ENCODE data around the gene ATAD1.

DNA sequence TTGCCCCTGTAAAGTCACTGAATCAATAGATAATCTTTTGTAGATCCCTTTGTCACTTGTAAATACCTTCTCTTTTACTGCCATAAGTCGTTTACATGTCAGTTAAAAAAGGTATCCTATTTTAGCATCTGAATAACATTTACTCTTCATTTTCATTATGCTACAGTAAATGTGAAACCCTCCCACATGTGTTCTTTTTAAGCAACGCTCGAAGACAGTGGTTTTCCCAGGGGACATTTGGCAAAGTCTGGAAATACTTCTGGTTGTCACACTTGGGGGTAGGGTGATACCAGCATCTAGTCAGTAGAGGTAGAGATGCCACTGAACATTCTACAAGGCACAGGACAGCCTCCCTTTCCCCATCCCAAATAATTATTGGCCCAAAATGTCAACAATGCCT is 23.7 kb downstream of the ATAD1 start:
- TF ChIP-seq, protein P1, sequence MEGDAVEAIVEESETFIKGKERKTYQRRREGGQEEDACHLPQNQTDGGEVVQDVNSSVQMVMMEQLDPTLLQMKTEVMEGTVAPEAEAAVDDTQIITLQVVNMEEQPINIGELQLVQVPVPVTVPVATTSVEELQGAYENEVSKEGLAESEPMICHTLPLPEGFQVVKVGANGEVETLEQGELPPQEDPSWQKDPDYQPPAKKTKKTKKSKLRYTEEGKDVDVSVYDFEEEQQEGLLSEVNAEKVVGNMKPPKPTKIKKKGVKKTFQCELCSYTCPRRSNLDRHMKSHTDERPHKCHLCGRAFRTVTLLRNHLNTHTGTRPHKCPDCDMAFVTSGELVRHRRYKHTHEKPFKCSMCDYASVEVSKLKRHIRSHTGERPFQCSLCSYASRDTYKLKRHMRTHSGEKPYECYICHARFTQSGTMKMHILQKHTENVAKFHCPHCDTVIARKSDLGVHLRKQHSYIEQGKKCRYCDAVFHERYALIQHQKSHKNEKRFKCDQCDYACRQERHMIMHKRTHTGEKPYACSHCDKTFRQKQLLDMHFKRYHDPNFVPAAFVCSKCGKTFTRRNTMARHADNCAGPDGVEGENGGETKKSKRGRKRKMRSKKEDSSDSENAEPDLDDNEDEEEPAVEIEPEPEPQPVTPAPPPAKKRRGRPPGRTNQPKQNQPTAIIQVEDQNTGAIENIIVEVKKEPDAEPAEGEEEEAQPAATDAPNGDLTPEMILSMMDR (IDR thresholded peaks at IDR 0.05) = no peak
- TF ChIP-seq POLR2A (IDR thresholded peaks at IDR 0.05) = no peak
